Osteocyte (in vitro differentiated cells): ENCODE data around the gene CYFIP2. TPM values are rescaled to one million over a fixed set of nuclear protein-coding genes. Genes with fewer than 3 reads are reported as not detected.
A peak's percentile ranks its signal among the peaks of the same experiment; 100 is the strongest.

ENCODE experiments used
- DNase-seq: peaks from one replicate; pipeline ENCODE4 v3.0.0; 2021; ENCODE audit warnings: mixed read lengths; ENCODE audit not compliant: unreplicated experiment; ENCODE audit errors: extremely low spot score
- H3K27ac Mint-ChIP-seq: one replicate; pipeline ENCODE4 v1.8.0; 2021; ENCODE audit warnings: mild to moderate bottlenecking, mixed read lengths; ENCODE audit not compliant: unreplicated experiment
- H3K27me3 Mint-ChIP-seq: one replicate; pipeline ENCODE4 v1.8.0; 2021; ENCODE audit warnings: mixed read lengths; ENCODE audit not compliant: unreplicated experiment
- H3K36me3 Mint-ChIP-seq: one replicate; pipeline ENCODE4 v1.8.0; 2021; ENCODE audit warnings: mixed read lengths; ENCODE audit not compliant: unreplicated experiment
- H3K4me1 Mint-ChIP-seq: one replicate; pipeline ENCODE4 v1.8.0; 2021; ENCODE audit warnings: mixed read lengths; ENCODE audit not compliant: unreplicated experiment
- H3K4me3 Mint-ChIP-seq: one replicate; pipeline ENCODE4 v1.8.0; 2021; ENCODE audit warnings: mild to moderate bottlenecking, moderate library complexity, mixed read lengths; ENCODE audit not compliant: unreplicated experiment
- H3K9me3 Mint-ChIP-seq: one replicate; pipeline ENCODE4 v1.8.0; 2021; ENCODE audit warnings: mixed read lengths; ENCODE audit not compliant: unreplicated experiment
- CTCF ChIP-seq: fragments of 200-600 bp; sonication (generic); IDR thresholded peaks from 2 replicates; pipeline ENCODE4 v1.5.0; 2021; ENCODE audit warnings: antibody characterized with exemption, mild to moderate bottlenecking, moderate library complexity
- total RNA-seq: library from RNA; stranded (reverse); gene quantifications from 2 replicates; pipeline ENCODE4 v1.2.1, GENCODE V29; 2021

CYFIP2 gene
- total RNA-seq, 1 donor from 2014 or later = 26.4 TPM

GRCh38 chr5:157288405-157289163, 22.7 kb downstream of the CYFIP2 start:
- DNase-seq = no peak
- Mint-ChIP-seq H3K4me3 (no peak overlapping the region), H3K4me1 (peaks cover 25% of the 10 kb centered on the region), H3K27me3 (no peaks in the 10 kb centered on the region), H3K9me3 (no peaks in the 10 kb centered on the region), H3K27ac (no peak overlapping the region), H3K36me3 (peaks cover 4% of the 10 kb centered on the region)
- TF ChIP-seq CTCF = no peak

GRCh38 chr5:157289164-157289819, 23.4 kb downstream of the CYFIP2 start:
- no peaks in the 10 kb centered on the region for H3K27me3 Mint-ChIP-seq
- TF ChIP-seq CTCF = no peak
- DNase-seq = peak; percentile 21
- no peak overlapping the region for H3K4me3 Mint-ChIP-seq
- peaks cover 25% of the 10 kb centered on the region for H3K4me1 Mint-ChIP-seq
- no peaks in the 10 kb centered on the region for H3K9me3 Mint-ChIP-seq
- H3K36me3 Mint-ChIP-seq = peaks cover 4% of the 10 kb centered on the region
- H3K27ac Mint-ChIP-seq = no peak overlapping the region

GRCh38 chr5:157290156-157290980, 24.4 kb downstream of the CYFIP2 start:
- TF ChIP-seq CTCF = no peak
- Mint-ChIP-seq H3K27me3 (no peaks in the 10 kb centered on the region), H3K4me3 (no peak overlapping the region), H3K36me3 (peaks cover 4% of the 10 kb centered on the region), H3K4me1 (peaks cover 25% of the 10 kb centered on the region), H3K27ac (peak overlapping the region; percentile 21), H3K9me3 (no peaks in the 10 kb centered on the region)
- DNase-seq = peak; percentile 59

- Mint-ChIP-seq H3K27ac (no peak overlapping the region), H3K9me3 (no peaks in the 10 kb centered on the region), H3K4me1 (peaks cover 25% of the 10 kb centered on the region), H3K27me3 (no peaks in the 10 kb centered on the region), H3K36me3 (peaks cover 4% of the 10 kb centered on the region), H3K4me3 (no peak overlapping the region)
- peak; percentile 77 for DNase-seq
- TF ChIP-seq CTCF = no peak
Observed at GRCh38 chr5:157290981-157291711, 25.2 kb downstream of the CYFIP2 start.
